Lung (tissue), 12 donors: Measurements from ENCODE around the gene LHFPL3. TPM values are rescaled to one million over a fixed set of nuclear protein-coding genes. Genes with fewer than 3 reads are reported as not detected.

ENCODE experiments used
- ATAC-seq: fragments of 200-7000 bp; cut with Tn5 transposase; one replicate; pipeline ENCODE4 v1.9.1; 2020; ENCODE audit warnings: moderate number of reproducible peaks; ENCODE audit not compliant: insufficient read depth, low FRiP score
- DNase-seq, 3 donors: peaks; one replicate each; pipeline ENCODE4 v3.0.0-alpha.2; 2013 to 2017
- H3K27ac ChIP-seq, 2 donors: one replicate each; pipeline ENCODE4 v1.5.1; 2013; ENCODE audit warnings: mild to moderate bottlenecking in 2 of 2, moderate library complexity in 2 of 2, control low read depth in 1 of 2, inconsistent platforms in 1 of 2, low read depth in 1 of 2, low read length in 1 of 2
- H3K27me3 ChIP-seq, 3 donors: one replicate each; pipeline ENCODE4 v1.5.1; 2013; ENCODE audit warnings: low read length in 2 of 3; ENCODE audit not compliant: control insufficient read depth in 3 of 3, insufficient read depth in 3 of 3
- H3K36me3 ChIP-seq, 4 donors: one replicate each; pipeline ENCODE4 v1.5.1; 2013; ENCODE audit warnings: low read length in 4 of 4, mild to moderate bottlenecking in 1 of 4, moderate library complexity in 1 of 4; ENCODE audit not compliant: control insufficient read depth in 4 of 4, insufficient read depth in 4 of 4
- H3K4me1 ChIP-seq, 5 donors: one replicate each; pipeline ENCODE4 v1.5.1; 2013; ENCODE audit warnings: low read length in 5 of 5, mild to moderate bottlenecking in 2 of 5, moderate library complexity in 1 of 5; ENCODE audit not compliant: control insufficient read depth in 5 of 5, insufficient read depth in 5 of 5
- H3K4me3 ChIP-seq: one replicate; pipeline ENCODE4 v1.5.1; 2013; ENCODE audit warnings: mild to moderate bottlenecking, control low read depth, moderate library complexity
- H3K9ac ChIP-seq, 2 donors: one replicate each; pipeline ENCODE4 v1.5.1; 2013; ENCODE audit warnings: low read length in 2 of 2, control low read depth in 1 of 2; ENCODE audit not compliant: insufficient read depth in 1 of 2
- H3K9me3 ChIP-seq, 4 donors: one replicate each; pipeline ENCODE4 v1.5.1; 2013; ENCODE audit warnings: low read length in 3 of 4, mild to moderate bottlenecking in 1 of 4, moderate library complexity in 1 of 4; ENCODE audit not compliant: control insufficient read depth in 4 of 4, insufficient read depth in 3 of 4
- CTCF ChIP-seq: IDR thresholded peaks from 2 replicates; pipeline ENCODE4 v1.5.1; 2012; ENCODE audit warnings: mild to moderate bottlenecking; ENCODE audit errors: control extremely low read depth, extremely low read depth
- WGBS, 2 donors: extraction: QIAGEN DNeasy Blood & Tissue Kit; methylation state at CpG; one replicate each; pipeline ENCODE4 v1.1.7; 2013; 5-methylcytosine and 5-hydroxymethylcytosine counted together
- polyA plus RNA-seq, 2 donors: library from polyadenylated mRNA; stranded (reverse); fragments of 200-250 nt; gene quantifications; one replicate each; pipeline ENCODE4 v1.2.1, GENCODE V29; 2013
- total RNA-seq, 2 donors: library from RNA; depleted of rRNA in 1 of 2; stranded (reverse); fragments of >200 nt in 1 of 2; gene quantifications; one replicate each; pipeline ENCODE4 v1.2.1, GENCODE V29; 2014 to 2021
- donor health status: control.
- donor health status: control.
- donor health status: Bipolar disorder and iron deficiency.
- donor health status: healthy.
- donor health status: DM: yes; HTN: yes; CAD: no.

Gene LHFPL3
- total and polyA plus RNA-seq, 4 donors: not detected

- H3K36me3 ChIP-seq: no peaks in the 10 kb centered on the region
- H3K9me3 ChIP-seq: no peaks in the 10 kb centered on the region
- H3K4me3 ChIP-seq: no peak overlapping the region
- no peak for DNase-seq
- ATAC-seq: no peak
- H3K27ac ChIP-seq: no peak overlapping the region
- H3K4me1 ChIP-seq: peaks cover 0 to 4% (median 0%) of the 10 kb centered on the region in 5 donors
- H3K9ac ChIP-seq: no peak overlapping the region
- no peak for TF ChIP-seq CTCF
- H3K27me3 ChIP-seq: no peaks in the 10 kb centered on the region
Observed at GRCh38 chr7:104825099-104825498, 496.7 kb downstream of the LHFPL3 start.

GRCh38 chr7:104826135-104826534, 497.7 kb downstream of the LHFPL3 start:
- Histone ChIP-seq H3K4me3 (no peak overlapping the region), H3K4me1 (no peaks in the 10 kb centered on the region), H3K27me3 (no peaks in the 10 kb centered on the region), H3K9ac (no peak overlapping the region), H3K36me3 (no peaks in the 10 kb centered on the region), H3K9me3 (no peaks in the 10 kb centered on the region), H3K27ac (no peak overlapping the region)
- 94% methylated on average over 4 of the region's 4 CpGs for WGBS, 2 donors
- no peak for TF ChIP-seq CTCF
- DNase-seq (no peak), ATAC-seq (no peak)

GRCh38 chr7:104836976-104837375, 508.6 kb downstream of the LHFPL3 start:
- H3K9me3 ChIP-seq: no peaks in the 10 kb centered on the region
- DNase-seq: no peak
- 58 to 63% methylated on average over 4 of the region's 4 CpGs for WGBS, 2 donors

More at GRCh38 chr7:104836976-104837375, 508.6 kb downstream of the LHFPL3 start:
- no peak overlapping the region for H3K4me3 ChIP-seq
- TF ChIP-seq CTCF: no peak
- no peak for ATAC-seq
- H3K27ac ChIP-seq: no peak overlapping the region
- no peak overlapping the region for H3K9ac ChIP-seq
- no peaks in the 10 kb centered on the region for H3K4me1 ChIP-seq
- H3K27me3 ChIP-seq: peaks cover 0 to 9% (median 2%) of the 10 kb centered on the region in 3 donors
- H3K36me3 ChIP-seq: no peaks in the 10 kb centered on the region
